G401 (cell line): ENCODE measurements around the gene BTN1A1. TPM values are rescaled to one million over a fixed set of nuclear protein-coding genes. Genes with fewer than 3 reads are reported as not detected.

Experiments
- DNase-seq: peaks from one replicate; pipeline ENCODE4 v3.0.0-alpha.2; 2015; ENCODE audit warnings: low spot score
- in situ Hi-C: cut with HindIII; loops from 2 replicates; pipeline ENCODE4 v1.10.0; 2016; ENCODE audit warnings: low sequenced_read_pairs, mixed read lengths
- total RNA-seq: library from RNA; depleted of rRNA; stranded (reverse); fragments of >200 nt; shearing (Covaris generic); gene quantifications from 2 replicates; pipeline ENCODE4 v1.2.3, GENCODE V29; 2014

Gene BTN1A1
- total RNA-seq, 1 experiment from 2014 or later, result not detected

- in situ Hi-C loops, result no loop called here
Measured at GRCh38 chr6:26473758-26474438, 26.2 kb upstream of the BTN1A1 start.

GRCh38 chr6:26474439-26474881 lies 25.6 kb upstream of the BTN1A1 start:
- peak; percentile 39 for DNase-seq
- in situ Hi-C loops, result no loop called here

More at GRCh38 chr6:26473758-26474438, 26.2 kb upstream of the BTN1A1 start:
- DNase-seq, result peak; percentile 85

GRCh38 chr6:26475823-26476729 lies 24.0 kb upstream of the BTN1A1 start:
- no peak for DNase-seq
- in situ Hi-C loops, result no loop called here

- in situ Hi-C loops, result no loop called here
- DNase-seq, result no peak
Measured at GRCh38 chr6:26476896-26477295, 23.2 kb upstream of the BTN1A1 start.

- no peak for DNase-seq
- in situ Hi-C loops, result no loop called here
Measured at GRCh38 chr6:26477426-26477825, 22.7 kb upstream of the BTN1A1 start.

GRCh38 chr6:26478100-26478984 lies 21.8 kb upstream of the BTN1A1 start:
- no peak for DNase-seq
- in situ Hi-C loops, result no loop called here

- in situ Hi-C loops, result no loop called here
- DNase-seq, result no peak
Measured at GRCh38 chr6:26478985-26479278, 21.2 kb upstream of the BTN1A1 start.

GRCh38 chr6:26482338-26482737 lies 17.8 kb upstream of the BTN1A1 start:
- DNase-seq, result no peak
- in situ Hi-C loops, result no loop called here

- in situ Hi-C loops, result no loop called here
- DNase-seq, result no peak
Measured at GRCh38 chr6:26483727-26484126, 16.4 kb upstream of the BTN1A1 start.

GRCh38 chr6:26484161-26484560 lies 15.9 kb upstream of the BTN1A1 start:
- DNase-seq, result no peak
- in situ Hi-C loops, result no loop called here

- in situ Hi-C loops, result no loop called here
- DNase-seq, result no peak
Measured at GRCh38 chr6:26485112-26485780, 14.9 kb upstream of the BTN1A1 start.

GRCh38 chr6:26486358-26486757 lies 13.7 kb upstream of the BTN1A1 start:
- DNase-seq, result no peak
- in situ Hi-C loops, result no loop called here

- in situ Hi-C loops, result no loop called here
- DNase-seq, result no peak
Measured at GRCh38 chr6:26487466-26487865, 12.6 kb upstream of the BTN1A1 start.

GRCh38 chr6:26489996-26490964 lies 9.8 kb upstream of the BTN1A1 start:
- in situ Hi-C loops, result no loop called here
- no peak for DNase-seq

- no peak for DNase-seq
- in situ Hi-C loops, result no loop called here
Measured at GRCh38 chr6:26491604-26492003, 8.5 kb upstream of the BTN1A1 start.

GRCh38 chr6:26493258-26493657 lies 6.8 kb upstream of the BTN1A1 start:
- peak; percentile 15 for DNase-seq
- in situ Hi-C loops, result no loop called here

- in situ Hi-C loops, result no loop called here
- no peak for DNase-seq
Measured at GRCh38 chr6:26494117-26494516, 6.0 kb upstream of the BTN1A1 start.

GRCh38 chr6:26495281-26495680 lies 4.8 kb upstream of the BTN1A1 start:
- in situ Hi-C loops, result no loop called here
- no peak for DNase-seq
